Astrocyte (in vitro differentiated cells and primary cell): ENCODE results near the gene TSPEAR.

Experiments used
- EZH2 ChIP-seq: IDR thresholded peaks from 2 replicates; pipeline ENCODE4 v1.6.1; 2012; ENCODE audit warnings: mild to moderate bottlenecking, low read length, inconsistent platforms; ENCODE audit not compliant: insufficient read depth
- TF ChIP-seq, protein P1 (sequence below): IDR thresholded peaks from 2 replicates; pipeline ENCODE4 v1.5.1; 2011; ENCODE audit warnings: low read depth, mild to moderate bottlenecking, inconsistent platforms, low read length, moderate library complexity; ENCODE audit not compliant: insufficient read depth

DNA sequence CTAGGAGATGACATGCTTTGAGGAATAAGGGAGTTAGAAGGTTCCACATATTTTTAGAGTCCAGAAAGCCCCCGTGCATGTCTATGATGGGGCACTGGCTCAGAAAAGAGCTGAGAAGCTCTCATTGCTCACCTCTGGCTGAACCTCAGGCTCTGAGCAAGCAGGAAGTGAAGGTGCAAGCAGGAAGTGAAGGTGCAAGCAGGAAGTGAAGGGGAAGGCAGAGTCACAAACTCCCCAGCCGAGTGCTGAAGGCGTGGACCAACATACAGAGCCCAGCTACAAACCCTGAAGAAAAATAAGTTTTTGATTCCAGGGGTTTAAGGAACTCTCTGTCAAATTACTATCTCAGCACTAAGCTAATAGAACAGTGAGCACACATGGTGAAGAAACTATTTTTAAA, 92.5 kb downstream of the TSPEAR start:
- TF ChIP-seq, protein P1, sequence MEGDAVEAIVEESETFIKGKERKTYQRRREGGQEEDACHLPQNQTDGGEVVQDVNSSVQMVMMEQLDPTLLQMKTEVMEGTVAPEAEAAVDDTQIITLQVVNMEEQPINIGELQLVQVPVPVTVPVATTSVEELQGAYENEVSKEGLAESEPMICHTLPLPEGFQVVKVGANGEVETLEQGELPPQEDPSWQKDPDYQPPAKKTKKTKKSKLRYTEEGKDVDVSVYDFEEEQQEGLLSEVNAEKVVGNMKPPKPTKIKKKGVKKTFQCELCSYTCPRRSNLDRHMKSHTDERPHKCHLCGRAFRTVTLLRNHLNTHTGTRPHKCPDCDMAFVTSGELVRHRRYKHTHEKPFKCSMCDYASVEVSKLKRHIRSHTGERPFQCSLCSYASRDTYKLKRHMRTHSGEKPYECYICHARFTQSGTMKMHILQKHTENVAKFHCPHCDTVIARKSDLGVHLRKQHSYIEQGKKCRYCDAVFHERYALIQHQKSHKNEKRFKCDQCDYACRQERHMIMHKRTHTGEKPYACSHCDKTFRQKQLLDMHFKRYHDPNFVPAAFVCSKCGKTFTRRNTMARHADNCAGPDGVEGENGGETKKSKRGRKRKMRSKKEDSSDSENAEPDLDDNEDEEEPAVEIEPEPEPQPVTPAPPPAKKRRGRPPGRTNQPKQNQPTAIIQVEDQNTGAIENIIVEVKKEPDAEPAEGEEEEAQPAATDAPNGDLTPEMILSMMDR, result no peak
- no peak for TF ChIP-seq EZH2
